Measurements from ENCODE around the gene GLIS1. TPM values are rescaled to one million over a fixed set of nuclear protein-coding genes. Genes with fewer than 3 reads are reported as not detected.

Gene GLIS1
- total RNA-seq, 4 donors from 2014 or later, result 0.16 to 0.27 TPM; not detected in 2

GRCh38 chr1:53659436-53659835, 79.5 kb downstream of the GLIS1 start:
- no peak for ATAC-seq
- no peaks in the 10 kb centered on the region for H3K4me1 ChIP-seq
- H3K36me3 ChIP-seq, result no peaks in the 10 kb centered on the region
- H3K4me3 ChIP-seq, result no peak overlapping the region
- H3K9me3 ChIP-seq, result no peaks in the 10 kb centered on the region
- H3K27ac ChIP-seq, result no peak overlapping the region
- TF ChIP-seq EP300 (IDR thresholded peaks at IDR 0.05) (no peak), POLR2AphosphoS5 (IDR thresholded peaks at IDR 0.05) (no peak), CTCF (IDR thresholded peaks at IDR 0.05) (no peak), POLR2A (IDR thresholded peaks at IDR 0.05) (no peak)
- peaks cover 8% of the 10 kb centered on the region for H3K27me3 ChIP-seq
- no CpG with 5 or more reads among the region's 2 CpGs for WGBS, 2 donors (ENCODE audit: low coverage in 1 of 2)

GRCh38 chr1:53658489-53659230, 80.3 kb downstream of the GLIS1 start:
- no peak for TF ChIP-seq CTCF (IDR thresholded peaks at IDR 0.05)
- no peak for TF ChIP-seq EP300 (IDR thresholded peaks at IDR 0.05)
- no peak for TF ChIP-seq POLR2A (IDR thresholded peaks at IDR 0.05)
- TF ChIP-seq POLR2AphosphoS5 (IDR thresholded peaks at IDR 0.05), result no peak
- WGBS, 2 donors (ENCODE audit: low coverage in 1 of 2), result 78 to 87% methylated on average over 3 to 7 of the region's 8 CpGs
- ATAC-seq, result no peak
- Histone ChIP-seq H3K36me3 (no peaks in the 10 kb centered on the region), H3K9me3 (no peaks in the 10 kb centered on the region), H3K4me3 (no peak overlapping the region), H3K27ac (no peak overlapping the region), H3K4me1 (no peaks in the 10 kb centered on the region), H3K27me3 (peaks cover 13% of the 10 kb centered on the region)

- no peaks in the 10 kb centered on the region for H3K4me1 ChIP-seq
- ATAC-seq, result no peak
- H3K36me3 ChIP-seq, result no peaks in the 10 kb centered on the region
- H3K27me3 ChIP-seq, result peaks cover 20% of the 10 kb centered on the region
- TF ChIP-seq POLR2A (IDR thresholded peaks at IDR 0.05) (no peak), CTCF (IDR thresholded peaks at IDR 0.05) (no peak), EP300 (IDR thresholded peaks at IDR 0.05) (no peak)
- H3K9me3 ChIP-seq, result no peaks in the 10 kb centered on the region
- no peak overlapping the region for H3K4me3 ChIP-seq
- no peak overlapping the region for H3K27ac ChIP-seq
- 83% methylated on average over 1 of the region's 1 CpG; no CpG with 5 or more reads in 1 of the 2 donors for whole genome bisulfite sequencing, 2 donors (ENCODE audit: low coverage in 1 of 2)
Measured at GRCh38 chr1:53657891-53658396, 81.0 kb downstream of the GLIS1 start.

GRCh38 chr1:53657531-53657805, 81.5 kb downstream of the GLIS1 start:
- peaks cover 21% of the 10 kb centered on the region for H3K27me3 ChIP-seq
- no peak for ATAC-seq
- no peak overlapping the region for H3K4me3 ChIP-seq
- H3K27ac ChIP-seq, result no peak overlapping the region
- TF ChIP-seq EP300 (IDR thresholded peaks at IDR 0.05) (no peak), CTCF (IDR thresholded peaks at IDR 0.05) (no peak), POLR2AphosphoS5 (IDR thresholded peaks at IDR 0.05) (no peak), POLR2A (IDR thresholded peaks at IDR 0.05) (no peak)
- no peaks in the 10 kb centered on the region for H3K4me1 ChIP-seq
- no peaks in the 10 kb centered on the region for H3K9me3 ChIP-seq
- H3K36me3 ChIP-seq, result no peaks in the 10 kb centered on the region
- 17% methylated on average over 1 of the region's 4 CpGs; no CpG with 5 or more reads in 1 of the 2 donors for WGBS, 2 donors (ENCODE audit: low coverage in 1 of 2)
